Left cardiac atrium (tissue), 4 donors: ENCODE data around the gene RREB1. TPM values are rescaled to one million over a fixed set of nuclear protein-coding genes. Genes with fewer than 3 reads are reported as not detected.

ENCODE experiments used
- ATAC-seq, 2 donors: fragments of 200-7000 bp; cut with Tn5 transposase; one replicate each; pipeline ENCODE4 v1.9.1; 2020; ENCODE audit warnings: mild to moderate bottlenecking in 2 of 2, moderate library complexity in 2 of 2
- DNase-seq: peaks from one replicate; pipeline ENCODE4 v3.0.0-alpha.2; 2020
- intact Hi-C, 2 donors: fragments of 100-400 bp; cut with DNase I; formaldehyde crosslinking; loops; one replicate each; pipeline versions ENCODE4 v1.14.1 to v1.15.1; 2022 to 2023
- total RNA-seq, 2 donors: library from RNA; stranded (reverse); fragmentation: NEBNext Ultra II Directional; extraction: Animal tissue kit (Norgen Biotek cat#: 25700); gene quantifications; one replicate each; pipeline ENCODE4 v1.2.1, GENCODE V29; 2021
- donor health status: DM: no; HTN: yes; CAD: no.
- donor health status: DM: no; HTN: yes; CAD: no; lungs with severe emphysema.
- donor health status: DM: yes; HTN: yes; CAD: no.
- donor health status: Dilated cardiomyopathy.

Gene RREB1
- total RNA-seq, 2 donors from 2014 or later = 34.2 to 37.6 TPM

GRCh38 chr6:7200598-7201443 is 93.1 kb downstream of the RREB1 start:
- ATAC-seq = no peak
- intact Hi-C loops = no loop called here
- DNase-seq = no peak

DNA sequence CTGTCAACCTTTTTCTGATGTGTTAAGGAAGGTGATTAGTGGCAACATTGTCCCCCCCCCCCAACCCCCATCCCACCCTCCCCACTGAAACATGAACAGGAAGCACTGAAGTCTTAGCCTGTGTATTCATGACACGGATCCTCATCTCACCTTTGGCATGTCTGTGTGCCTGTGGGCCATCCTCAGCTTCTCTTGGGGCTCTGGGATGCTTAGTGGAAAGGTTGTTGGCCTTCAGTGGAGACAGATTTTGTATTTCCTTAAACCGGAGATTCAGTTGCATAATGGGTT is 93.6 kb downstream of the RREB1 start:
- DNase-seq (no peak), ATAC-seq (no peak)
- intact Hi-C loops = no loop called here

DNA sequence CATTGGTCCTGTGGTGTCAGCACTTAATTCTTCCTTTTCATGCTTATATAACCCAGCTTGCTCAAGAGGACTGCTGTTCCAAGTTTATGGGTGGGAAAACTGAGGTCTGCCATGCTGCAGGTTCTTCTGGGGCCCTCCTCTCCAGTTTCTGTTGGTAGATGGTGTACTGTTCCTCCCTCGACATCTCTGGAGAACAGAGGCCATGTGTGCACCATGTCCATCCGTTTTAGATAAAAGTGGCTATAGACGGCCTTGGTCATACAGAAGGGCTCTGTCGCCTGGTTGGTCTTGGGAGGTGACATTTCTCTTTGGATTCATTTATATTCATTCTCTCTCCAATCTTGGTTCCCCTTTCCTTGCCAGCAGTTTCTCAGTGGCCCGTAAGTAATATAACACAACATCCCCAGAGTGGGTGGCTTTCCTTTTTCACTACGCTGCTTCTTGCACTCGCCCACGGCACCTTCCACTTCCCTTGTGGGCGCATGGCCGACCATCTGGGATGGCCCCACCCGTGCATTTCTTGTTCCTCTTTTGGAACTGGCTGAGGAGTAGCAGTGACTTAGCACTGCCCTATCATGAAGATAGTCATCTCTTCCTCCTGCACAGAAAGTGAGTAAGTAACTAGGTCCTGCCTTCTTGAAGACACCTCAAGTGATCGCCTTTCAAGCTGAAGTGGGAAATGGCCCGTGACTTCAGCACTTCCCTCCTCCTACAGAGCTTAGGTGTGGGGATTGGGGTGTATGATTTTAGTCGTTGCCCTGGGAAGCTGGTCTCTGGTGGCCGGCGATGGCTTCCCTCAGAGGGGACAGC is 94.2 kb downstream of the RREB1 start:
- DNase-seq (peak; percentile 52), ATAC-seq (peak; percentile 68 to 81)
- intact Hi-C loops = no loop called here

DNA sequence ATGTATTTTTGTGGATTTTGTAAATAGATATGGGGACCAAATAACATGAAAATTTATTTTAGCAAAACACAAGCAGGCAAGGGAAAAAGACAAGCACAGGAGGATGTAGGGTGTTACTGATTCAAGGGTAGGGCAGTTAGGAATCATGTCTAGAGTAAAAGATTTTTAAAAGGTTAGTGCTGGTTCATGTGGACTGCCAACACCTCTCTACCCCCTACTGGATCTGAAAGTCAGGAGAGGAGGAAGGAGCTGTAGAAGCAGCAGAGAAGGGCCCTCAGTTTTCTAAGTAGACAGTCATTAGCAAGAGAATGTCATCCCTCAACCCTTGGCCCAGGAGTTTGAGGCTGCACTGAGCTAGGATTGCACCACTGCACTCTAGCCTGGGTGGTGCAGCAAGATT is 95.2 kb downstream of the RREB1 start:
- DNase-seq = no peak
- ATAC-seq = no peak
- intact Hi-C loops = no loop called here

- intact Hi-C loops = no loop called here
Measured at GRCh38 chr6:7203939-7204338, 96.2 kb downstream of the RREB1 start.

GRCh38 chr6:7204726-7205125 is 97.0 kb downstream of the RREB1 start:
- intact Hi-C loops = no loop called here
- no peak for DNase-seq
- ATAC-seq = no peak

More at GRCh38 chr6:7203939-7204338, 96.2 kb downstream of the RREB1 start:
- no peak for DNase-seq
- no peak for ATAC-seq

DNA sequence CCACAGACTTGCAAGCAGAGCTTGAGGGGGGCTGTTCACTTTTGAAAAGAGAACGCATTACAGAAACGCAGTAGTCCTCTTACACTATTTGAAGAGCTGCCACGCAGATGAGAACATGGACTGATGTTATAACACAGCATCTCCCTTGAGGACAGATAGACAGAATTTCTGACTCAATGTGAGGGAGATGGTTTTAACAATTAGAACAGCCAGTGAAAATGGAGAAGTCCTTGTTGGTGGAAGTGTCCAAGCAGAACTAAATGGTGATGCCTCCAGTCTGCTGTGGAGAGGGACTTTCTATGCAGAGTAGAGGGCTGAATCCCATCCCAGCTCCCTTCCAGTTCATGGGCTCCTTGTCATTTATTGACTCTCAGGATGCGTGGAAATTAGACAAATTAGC is 100.0 kb downstream of the RREB1 start:
- DNase-seq (no peak), ATAC-seq (no peak)
- intact Hi-C loops = no loop called here

- ATAC-seq (no peak), DNase-seq (no peak)
- intact Hi-C loops = no loop called here
Measured at GRCh38 chr6:7213416-7213815, 105.7 kb downstream of the RREB1 start.

DNA sequence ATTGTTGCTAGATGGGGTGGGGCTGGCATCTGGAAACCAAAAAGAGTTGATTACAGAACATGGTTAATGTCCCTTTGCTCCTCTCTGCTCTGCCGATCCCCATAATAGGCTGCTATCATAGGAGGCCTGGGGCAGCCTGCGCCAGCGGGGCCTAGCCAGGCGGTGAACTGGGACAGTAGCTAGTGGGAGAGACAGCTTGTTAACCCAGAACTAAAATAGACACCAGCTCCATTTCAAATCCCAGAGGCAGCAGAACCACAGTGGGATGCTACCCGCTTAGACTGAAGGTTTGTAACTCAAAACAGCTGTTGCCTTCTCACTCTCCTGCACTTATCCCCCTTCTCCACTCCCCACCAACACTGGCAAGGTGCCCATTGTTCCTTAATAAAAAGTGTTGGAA is 106.7 kb downstream of the RREB1 start:
- intact Hi-C loops = no loop called here
- DNase-seq = no peak
- ATAC-seq = peak in 1 of 2 donors; percentile 35

DNA sequence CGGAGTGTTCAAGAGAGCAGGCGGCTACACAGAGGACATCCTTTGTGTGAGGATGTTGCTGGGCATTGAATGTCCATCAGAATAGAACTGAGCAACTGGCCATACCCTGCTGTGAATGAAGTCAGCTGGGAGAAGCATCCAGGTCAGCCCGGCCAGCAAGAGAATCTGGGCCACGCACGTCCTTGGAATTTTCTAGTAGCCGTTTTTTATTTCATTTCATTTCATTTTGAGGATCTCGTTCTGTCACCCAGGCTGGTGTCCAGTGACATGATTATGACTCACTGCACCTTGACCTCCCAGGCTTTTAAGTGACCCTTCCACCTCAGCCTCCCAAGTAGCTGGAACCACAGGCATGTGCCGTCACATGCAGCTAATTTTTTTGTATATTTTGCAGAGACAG is 107.4 kb downstream of the RREB1 start:
- intact Hi-C loops = loop anchor here in 1 of 2 donors (5.0 kb wide), 1 partner anchor 38 kb away; no protein-coding TSS in a partner anchor
- no peak for ATAC-seq
- no peak for DNase-seq

DNA sequence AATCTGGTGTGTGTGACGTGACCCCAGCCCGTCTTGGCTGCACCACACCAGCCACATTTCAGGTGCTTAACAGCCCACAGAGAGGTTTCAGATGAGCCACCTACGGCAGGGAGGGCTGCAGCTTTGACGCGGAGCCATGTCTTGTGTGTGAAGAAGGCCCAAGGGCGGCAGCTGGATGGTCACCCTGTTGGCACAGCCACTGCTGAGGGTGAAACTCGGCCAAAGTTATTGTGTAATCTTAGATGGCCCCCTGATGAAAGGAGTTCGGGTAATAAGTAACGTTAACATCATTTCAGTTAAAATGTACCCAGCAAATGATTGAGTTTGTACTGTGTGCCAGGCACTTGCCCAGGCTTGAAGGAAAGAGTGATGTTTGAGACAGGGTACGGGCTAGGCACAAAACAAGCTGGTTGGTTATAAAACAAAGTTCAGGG is 108.1 kb downstream of the RREB1 start:
- ATAC-seq = no peak
- intact Hi-C loops = loop anchor here in 1 of 2 donors (5.0 kb wide), 1 partner anchor 39 kb away; no protein-coding TSS in a partner anchor
- no peak for DNase-seq

DNA sequence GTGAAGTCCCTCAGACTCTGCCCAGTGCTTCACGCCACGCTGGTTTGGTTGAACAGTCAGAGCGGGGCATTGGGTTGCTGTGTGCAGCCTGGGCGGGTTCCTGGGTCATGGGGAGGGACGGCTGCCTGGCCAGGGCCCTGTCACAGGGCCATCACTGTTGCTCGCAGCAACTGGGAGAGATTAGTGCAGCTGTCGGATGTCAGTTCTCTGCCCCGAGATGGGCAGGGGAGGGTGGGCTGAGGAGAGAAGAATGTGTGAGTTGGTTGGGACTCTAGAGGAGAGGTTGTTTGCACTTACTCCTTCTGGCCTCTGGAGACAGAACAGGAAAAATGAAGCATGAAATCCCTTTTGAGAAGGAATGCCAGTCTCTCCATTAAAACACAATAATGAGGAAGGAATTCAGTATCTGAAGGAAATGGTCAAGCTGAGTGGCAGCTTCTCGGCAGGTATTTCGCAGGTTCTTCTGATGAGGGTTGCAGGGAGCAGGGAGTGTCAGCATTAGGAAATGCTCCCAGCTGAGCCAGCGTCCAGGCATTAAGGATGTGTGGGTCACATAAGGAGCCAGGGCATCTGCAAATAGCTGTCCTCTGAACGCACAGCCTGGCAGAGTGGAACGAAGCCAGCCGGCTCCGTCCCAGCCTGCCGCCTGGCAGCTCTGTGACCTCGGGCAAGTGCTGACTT is 109.3 kb downstream of the RREB1 start:
- DNase-seq (peak; percentile 43), ATAC-seq (peak; percentile 64 to 69)
- intact Hi-C loops = loop anchor here in 1 of 2 donors (5.0 kb wide), 1 partner anchor 40 kb away; no protein-coding TSS in a partner anchor

GRCh38 chr6:7218406-7218988 is 110.7 kb downstream of the RREB1 start:
- intact Hi-C loops = loop anchor here in 1 of 2 donors (5.0 kb wide), 1 partner anchor 41 kb away; no protein-coding TSS in a partner anchor
- no peak for DNase-seq
- ATAC-seq = no peak

GRCh38 chr6:7219310-7219709 is 111.5 kb downstream of the RREB1 start:
- DNase-seq (peak; percentile 49), ATAC-seq (peak; percentile 65)
- intact Hi-C loops = loop anchor here in 1 of 2 donors (5.0 kb wide), 1 partner anchor 42 kb away; no protein-coding TSS in a partner anchor

GRCh38 chr6:7222197-7222596 is 114.4 kb downstream of the RREB1 start:
- no peak for ATAC-seq
- DNase-seq = no peak
- intact Hi-C loops = loop anchor here (10.0 kb wide), 2 partner anchors 117 to 327 kb away; partner anchors contain the start of gene RREB1 (in 1 of the 2)

DNA sequence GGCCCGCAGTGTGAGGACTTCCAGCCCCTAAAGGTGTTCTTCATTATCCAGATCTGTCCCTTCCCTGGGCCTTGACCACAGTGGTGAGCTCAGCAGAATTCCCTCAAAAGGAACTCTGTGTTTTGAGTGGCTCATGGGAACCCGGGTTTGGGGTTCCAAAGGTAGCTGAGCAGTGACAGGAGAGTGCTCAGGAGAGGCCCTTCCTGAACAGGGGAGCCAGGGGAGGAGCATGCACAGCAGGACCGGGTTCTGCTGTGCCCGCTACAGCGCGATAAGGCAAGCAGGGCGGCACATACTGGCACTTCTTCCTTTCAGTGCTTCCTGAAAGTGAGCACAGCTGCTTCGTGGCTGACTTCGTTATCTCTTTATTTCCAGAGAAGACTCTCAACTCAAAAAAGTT is 117.0 kb downstream of the RREB1 start:
- peak; percentile 57 for DNase-seq
- peak in 1 of 2 donors; percentile 51 for ATAC-seq
- intact Hi-C loops = loop anchor here (10.0 kb wide), 2 partner anchors 120 to 330 kb away; partner anchors contain the start of gene RREB1 (in 1 of the 2)

GRCh38 chr6:7228662-7229375 is 121.1 kb downstream of the RREB1 start:
- no peak for DNase-seq
- intact Hi-C loops = loop anchor here (10.0 kb wide), 2 partner anchors 124 to 334 kb away; partner anchors contain the start of gene RREB1 (in 1 of the 2)
- no peak for ATAC-seq
